ENCODE measurements around the gene TREML2. TPM values are rescaled to one million over a fixed set of nuclear protein-coding genes. Genes with fewer than 3 reads are reported as not detected.

The TREML2 gene
- polyA plus RNA-seq, 1 of the 3 experiments (the other 2 are of a cell fraction) = not detected

DNA sequence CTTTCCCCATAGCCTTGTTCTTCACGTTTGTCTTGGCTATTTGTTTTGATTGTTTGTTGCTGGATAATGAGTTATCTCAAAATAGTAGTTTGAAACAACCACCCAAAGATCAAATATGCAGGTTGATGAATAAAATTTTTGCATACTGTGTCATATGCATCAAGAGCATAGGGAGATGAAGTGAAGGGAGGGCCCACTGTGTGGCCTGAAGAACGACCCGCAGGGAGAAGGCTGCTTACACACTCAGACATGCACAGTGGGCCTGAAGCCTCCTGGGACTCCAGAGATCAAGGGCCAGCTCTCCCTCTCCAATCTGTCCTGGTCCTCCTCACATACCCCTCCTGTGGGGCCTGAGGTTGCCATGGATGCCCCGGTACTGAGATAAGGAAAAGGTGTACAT, 21.8 kb downstream of the TREML2 start:
- TF ChIP-seq, protein P1, sequence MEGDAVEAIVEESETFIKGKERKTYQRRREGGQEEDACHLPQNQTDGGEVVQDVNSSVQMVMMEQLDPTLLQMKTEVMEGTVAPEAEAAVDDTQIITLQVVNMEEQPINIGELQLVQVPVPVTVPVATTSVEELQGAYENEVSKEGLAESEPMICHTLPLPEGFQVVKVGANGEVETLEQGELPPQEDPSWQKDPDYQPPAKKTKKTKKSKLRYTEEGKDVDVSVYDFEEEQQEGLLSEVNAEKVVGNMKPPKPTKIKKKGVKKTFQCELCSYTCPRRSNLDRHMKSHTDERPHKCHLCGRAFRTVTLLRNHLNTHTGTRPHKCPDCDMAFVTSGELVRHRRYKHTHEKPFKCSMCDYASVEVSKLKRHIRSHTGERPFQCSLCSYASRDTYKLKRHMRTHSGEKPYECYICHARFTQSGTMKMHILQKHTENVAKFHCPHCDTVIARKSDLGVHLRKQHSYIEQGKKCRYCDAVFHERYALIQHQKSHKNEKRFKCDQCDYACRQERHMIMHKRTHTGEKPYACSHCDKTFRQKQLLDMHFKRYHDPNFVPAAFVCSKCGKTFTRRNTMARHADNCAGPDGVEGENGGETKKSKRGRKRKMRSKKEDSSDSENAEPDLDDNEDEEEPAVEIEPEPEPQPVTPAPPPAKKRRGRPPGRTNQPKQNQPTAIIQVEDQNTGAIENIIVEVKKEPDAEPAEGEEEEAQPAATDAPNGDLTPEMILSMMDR (IDR thresholded peaks at IDR 0.05) = no peak
- TF ChIP-seq, protein P2, sequence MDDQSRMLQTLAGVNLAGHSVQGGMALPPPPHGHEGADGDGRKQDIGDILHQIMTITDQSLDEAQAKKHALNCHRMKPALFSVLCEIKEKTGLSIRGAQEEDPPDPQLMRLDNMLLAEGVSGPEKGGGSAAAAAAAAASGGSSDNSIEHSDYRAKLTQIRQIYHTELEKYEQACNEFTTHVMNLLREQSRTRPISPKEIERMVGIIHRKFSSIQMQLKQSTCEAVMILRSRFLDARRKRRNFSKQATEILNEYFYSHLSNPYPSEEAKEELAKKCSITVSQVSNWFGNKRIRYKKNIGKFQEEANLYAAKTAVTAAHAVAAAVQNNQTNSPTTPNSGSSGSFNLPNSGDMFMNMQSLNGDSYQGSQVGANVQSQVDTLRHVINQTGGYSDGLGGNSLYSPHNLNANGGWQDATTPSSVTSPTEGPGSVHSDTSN (IDR thresholded peaks at IDR 0.05) = no peak
- TF ChIP-seq GATA2 (CRISPR knock-in tag; IDR thresholded peaks at IDR 0.05) = no peak
- no peak for DNase-seq
- Histone ChIP-seq H3K27me3 (ENCODE audit: insufficient read depth) (peaks cover 10% of the 10 kb centered on the region; the same call in 1 of the 2 replicates), H3K4me1 (ENCODE audit: control insufficient read depth in 1 of 2, insufficient read depth in 2 of 2, low read depth in 1 of 2, low read length in 1 of 2) (no peaks in the 10 kb centered on the region), H3K4me2 (no peak overlapping the region), H2AFZ (ENCODE audit: low read depth) (no peak overlapping the region), H3K27ac (ENCODE audit: low read depth in 2 of 2, low read length in 1 of 2) (no peak overlapping the region), H3K4me3 (ENCODE audit: low read depth in 2 of 2, low read length in 1 of 2) (no peak overlapping the region), H3K79me2 (ENCODE audit: insufficient read depth) (no peaks in the 10 kb centered on the region), H4K20me1 (ENCODE audit: insufficient read depth) (no peaks in the 10 kb centered on the region), H3K9me3 (no peaks in the 10 kb centered on the region), H3F3A (replicated peaks; ENCODE audit: insufficient read depth) (no peaks in the 10 kb centered on the region), H3K36me3 (replicated peaks in 1 of 2; ENCODE audit: control insufficient read depth in 1 of 2, insufficient read depth in 2 of 2, low read length in 1 of 2) (no peaks in the 10 kb centered on the region), H3K9me2 (no peaks in the 10 kb centered on the region), H3K9ac (no peak overlapping the region)
- ChIA-PET POLR2A (no interaction called here), CTCF (no interaction called here)
- WGBS (ENCODE audit: low lambda C conversion rate) = 16% methylated on average over 4 of the region's 4 CpGs

DNA sequence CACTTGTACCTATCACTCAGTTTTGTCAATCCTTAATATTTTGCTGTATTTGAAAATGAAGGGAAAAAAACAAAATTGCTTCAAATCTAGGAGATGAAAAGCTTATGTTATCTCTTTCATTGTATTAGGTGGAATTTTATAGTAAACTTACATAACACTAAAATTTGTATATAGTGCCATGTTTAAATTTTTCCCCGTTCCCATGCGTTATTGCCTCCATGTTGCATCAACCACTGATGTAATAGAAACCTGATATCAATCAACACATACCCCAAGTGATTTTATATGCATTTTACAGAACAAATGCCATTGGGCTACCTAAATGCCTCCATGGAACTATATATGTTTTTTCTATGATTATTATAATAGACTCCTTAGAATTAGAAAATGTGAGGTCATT, 23.3 kb downstream of the TREML2 start:
- no peaks in the 10 kb centered on the region for H3K4me1 ChIP-seq (ENCODE audit: control insufficient read depth in 1 of 2, insufficient read depth in 2 of 2, low read depth in 1 of 2, low read length in 1 of 2)
- no peak for DNase-seq
- TF ChIP-seq RXRA (IDR thresholded peaks at IDR 0.05; ENCODE audit: borderline replicate concordance, low read depth) = no peak
- H3K9ac ChIP-seq = no peak overlapping the region
- H2AFZ ChIP-seq (ENCODE audit: low read depth) = no peak overlapping the region
- no peaks in the 10 kb centered on the region for H3K36me3 ChIP-seq (replicated peaks in 1 of 2; ENCODE audit: control insufficient read depth in 1 of 2, insufficient read depth in 2 of 2, low read length in 1 of 2)
- ChIA-PET POLR2A (no interaction called here), CTCF (no interaction called here)
- H3K27me3 ChIP-seq (ENCODE audit: insufficient read depth) = peaks cover 10% of the 10 kb centered on the region; the same call in 1 of the 2 replicates
- no peak overlapping the region for H3K4me3 ChIP-seq (ENCODE audit: low read depth in 2 of 2, low read length in 1 of 2)
- no peaks in the 10 kb centered on the region for H3K9me2 ChIP-seq
- 5% methylated on average over 2 of the region's 2 CpGs for WGBS (ENCODE audit: low lambda C conversion rate)
- H3F3A ChIP-seq (replicated peaks; ENCODE audit: insufficient read depth) = no peaks in the 10 kb centered on the region
- no peak overlapping the region for H3K27ac ChIP-seq (ENCODE audit: low read depth in 2 of 2, low read length in 1 of 2)
- no peaks in the 10 kb centered on the region for H3K9me3 ChIP-seq
- H4K20me1 ChIP-seq (ENCODE audit: insufficient read depth) = no peaks in the 10 kb centered on the region
- no peak overlapping the region for H3K4me2 ChIP-seq
- no peaks in the 10 kb centered on the region for H3K79me2 ChIP-seq (ENCODE audit: insufficient read depth)

DNA sequence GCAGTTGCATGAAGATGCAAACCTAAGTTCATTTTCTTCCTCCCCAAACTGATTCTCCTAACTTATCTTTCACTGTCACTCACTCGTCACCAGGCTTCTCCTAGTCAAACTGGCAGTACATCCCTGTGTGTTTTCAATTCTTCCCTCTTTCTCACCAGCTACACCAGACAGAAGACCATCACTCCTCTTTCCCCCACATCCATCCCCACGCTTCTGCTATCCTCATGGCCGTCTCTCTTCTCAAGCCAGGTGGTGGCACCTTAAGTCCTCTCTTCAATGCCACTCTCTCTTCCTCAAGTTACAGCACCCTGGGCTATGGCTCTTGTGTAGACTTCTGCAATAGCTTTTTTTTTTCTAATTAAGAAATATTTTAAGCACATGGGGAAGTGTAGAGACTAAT, 23.7 kb downstream of the TREML2 start:
- no peaks in the 10 kb centered on the region for H3K4me1 ChIP-seq (ENCODE audit: control insufficient read depth in 1 of 2, insufficient read depth in 2 of 2, low read depth in 1 of 2, low read length in 1 of 2)
- no peaks in the 10 kb centered on the region for H3K9me3 ChIP-seq
- no peak overlapping the region for H3K4me3 ChIP-seq (ENCODE audit: low read depth in 2 of 2, low read length in 1 of 2)
- no peak for DNase-seq
- no peak for TF ChIP-seq FOXJ3 (CRISPR knock-in tag; IDR thresholded peaks at IDR 0.05)
- TF ChIP-seq, protein P3, sequence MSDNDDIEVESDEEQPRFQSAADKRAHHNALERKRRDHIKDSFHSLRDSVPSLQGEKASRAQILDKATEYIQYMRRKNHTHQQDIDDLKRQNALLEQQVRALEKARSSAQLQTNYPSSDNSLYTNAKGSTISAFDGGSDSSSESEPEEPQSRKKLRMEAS (IDR thresholded peaks at IDR 0.05; ENCODE audit: low read depth) = no peak
- no peak for TF ChIP-seq RCOR1 (IDR thresholded peaks at IDR 0.05; ENCODE audit: low read length)
- TF ChIP-seq, protein P4, sequence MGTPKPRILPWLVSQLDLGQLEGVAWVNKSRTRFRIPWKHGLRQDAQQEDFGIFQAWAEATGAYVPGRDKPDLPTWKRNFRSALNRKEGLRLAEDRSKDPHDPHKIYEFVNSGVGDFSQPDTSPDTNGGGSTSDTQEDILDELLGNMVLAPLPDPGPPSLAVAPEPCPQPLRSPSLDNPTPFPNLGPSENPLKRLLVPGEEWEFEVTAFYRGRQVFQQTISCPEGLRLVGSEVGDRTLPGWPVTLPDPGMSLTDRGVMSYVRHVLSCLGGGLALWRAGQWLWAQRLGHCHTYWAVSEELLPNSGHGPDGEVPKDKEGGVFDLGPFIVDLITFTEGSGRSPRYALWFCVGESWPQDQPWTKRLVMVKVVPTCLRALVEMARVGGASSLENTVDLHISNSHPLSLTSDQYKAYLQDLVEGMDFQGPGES (IDR thresholded peaks at IDR 0.05; ENCODE audit: low read depth, low read length) = no peak
- TF ChIP-seq, protein P2 (IDR thresholded peaks at IDR 0.05) = no peak
- H3K36me3 ChIP-seq (replicated peaks in 1 of 2; ENCODE audit: control insufficient read depth in 1 of 2, insufficient read depth in 2 of 2, low read length in 1 of 2) = no peaks in the 10 kb centered on the region
- H3K79me2 ChIP-seq (ENCODE audit: insufficient read depth) = no peaks in the 10 kb centered on the region
- no peak overlapping the region for H3K9ac ChIP-seq
- 13% methylated on average over 3 of the region's 3 CpGs for WGBS (ENCODE audit: low lambda C conversion rate)
- H3K27me3 ChIP-seq (ENCODE audit: insufficient read depth) = peaks cover 10% of the 10 kb centered on the region; the same call in 1 of the 2 replicates
- no peaks in the 10 kb centered on the region for H4K20me1 ChIP-seq (ENCODE audit: insufficient read depth)
- CTCF ChIA-PET = no interaction called here
- H3K9me2 ChIP-seq = no peaks in the 10 kb centered on the region
- H3F3A ChIP-seq (replicated peaks; ENCODE audit: insufficient read depth) = no peaks in the 10 kb centered on the region
- H3K27ac ChIP-seq (ENCODE audit: low read depth in 2 of 2, low read length in 1 of 2) = no peak overlapping the region
- H3K4me2 ChIP-seq = no peak overlapping the region
- H2AFZ ChIP-seq (ENCODE audit: low read depth) = no peak overlapping the region
- POLR2A ChIA-PET = no interaction called here
